Measurements from ENCODE around the gene DBF4.
"Not testable (repeated sequence)": the region's sequence is repeated elsewhere in the genome, so short reads cannot be mapped to it uniquely, and the experiment has no call there.

DBF4 gene, protein sequence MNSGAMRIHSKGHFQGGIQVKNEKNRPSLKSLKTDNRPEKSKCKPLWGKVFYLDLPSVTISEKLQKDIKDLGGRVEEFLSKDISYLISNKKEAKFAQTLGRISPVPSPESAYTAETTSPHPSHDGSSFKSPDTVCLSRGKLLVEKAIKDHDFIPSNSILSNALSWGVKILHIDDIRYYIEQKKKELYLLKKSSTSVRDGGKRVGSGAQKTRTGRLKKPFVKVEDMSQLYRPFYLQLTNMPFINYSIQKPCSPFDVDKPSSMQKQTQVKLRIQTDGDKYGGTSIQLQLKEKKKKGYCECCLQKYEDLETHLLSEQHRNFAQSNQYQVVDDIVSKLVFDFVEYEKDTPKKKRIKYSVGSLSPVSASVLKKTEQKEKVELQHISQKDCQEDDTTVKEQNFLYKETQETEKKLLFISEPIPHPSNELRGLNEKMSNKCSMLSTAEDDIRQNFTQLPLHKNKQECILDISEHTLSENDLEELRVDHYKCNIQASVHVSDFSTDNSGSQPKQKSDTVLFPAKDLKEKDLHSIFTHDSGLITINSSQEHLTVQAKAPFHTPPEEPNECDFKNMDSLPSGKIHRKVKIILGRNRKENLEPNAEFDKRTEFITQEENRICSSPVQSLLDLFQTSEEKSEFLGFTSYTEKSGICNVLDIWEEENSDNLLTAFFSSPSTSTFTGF

DNA sequence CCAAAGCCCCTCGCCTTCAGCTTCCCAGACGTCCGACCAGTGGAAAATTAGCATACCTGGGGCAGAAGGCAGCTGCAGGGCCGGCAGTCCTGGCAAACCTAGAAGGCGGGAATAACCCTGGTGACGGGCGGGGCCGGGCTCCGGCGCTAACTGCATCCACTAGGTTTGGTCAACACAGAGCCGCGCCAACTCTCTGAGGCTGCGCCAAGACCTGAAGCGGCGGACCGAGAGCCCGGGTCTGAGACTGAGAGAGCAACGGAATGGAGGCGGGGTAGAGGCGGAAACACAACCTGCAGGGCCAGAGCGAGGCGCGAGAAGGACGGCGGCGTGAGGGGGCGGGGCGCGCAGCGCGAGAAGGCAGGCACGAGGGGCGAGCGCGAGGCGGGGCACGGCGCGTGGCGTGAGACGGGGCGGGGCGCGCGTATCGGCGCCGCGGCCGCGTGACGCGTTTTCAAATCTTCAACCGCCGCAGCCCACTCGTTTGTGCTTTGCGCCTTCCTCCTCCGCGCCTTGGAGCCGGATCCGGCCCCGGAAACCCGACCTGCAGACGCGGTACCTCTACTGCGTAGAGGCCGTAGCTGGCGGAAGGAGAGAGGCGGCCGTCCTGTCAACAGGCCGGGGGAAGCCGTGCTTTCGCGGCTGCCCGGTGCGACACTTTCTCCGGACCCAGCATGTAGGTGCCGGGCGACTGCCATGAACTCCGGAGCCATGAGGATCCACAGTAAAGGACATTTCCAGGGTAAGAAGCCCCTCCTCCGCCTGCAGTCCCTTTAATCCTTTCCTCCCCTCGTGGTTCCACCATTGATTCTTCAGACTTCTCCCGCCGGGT, at the start of gene DBF4, which contains the start of gene SLC25A40:
DBF4 (plus strand) TSS at position 454 of the 829 bp plus-strand sequence; CDS start at position 694, 240 bp downstream.
SLC25A40 (minus strand) TSS at position 321 of the 829 bp plus-strand sequence. CDS start 17,633 bp downstream, outside the sequence.
- H3K4me1 ChIP-seq (ENCODE audit: insufficient read depth, low read length): peaks cover 24% of the 10 kb centered on the region
- peaks cover 8% of the 10 kb centered on the region for H3K9me3 ChIP-seq (ENCODE audit: low read length)
- peaks cover 25% of the 10 kb centered on the region for H3K36me3 ChIP-seq (ENCODE audit: insufficient read depth, low read length)
- H3K27me3 ChIP-seq (ENCODE audit: insufficient read depth, low read length): no peaks in the 10 kb centered on the region
- H3K4me3 ChIP-seq (ENCODE audit: low read length): peak within 1 kb of the TSS; percentile 99
- peak within 1 kb of the TSS; percentile 96 for H2AFZ ChIP-seq (ENCODE audit: low read depth, low read length)

DNA sequence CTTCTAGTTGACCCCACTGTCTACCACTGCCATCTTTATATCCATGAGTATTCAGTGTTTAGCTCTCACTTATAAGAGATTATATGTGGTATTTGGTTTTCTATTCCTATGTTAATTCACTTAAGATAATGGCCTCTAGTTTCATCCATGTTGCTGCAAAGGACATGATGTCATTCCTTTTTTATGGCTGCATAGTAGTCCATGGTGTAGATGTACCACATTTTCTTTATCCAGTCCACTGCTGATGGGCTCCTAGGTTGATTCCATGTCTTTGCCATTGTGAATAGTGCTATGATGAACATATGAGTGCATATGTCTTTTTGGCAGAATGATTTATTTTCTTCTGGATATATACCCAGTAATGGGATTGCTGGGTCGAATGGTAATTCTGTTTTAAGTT, 47.9 kb upstream of the DBF4 start:
- not testable (repeated sequence) for H3K4me3 ChIP-seq (ENCODE audit: low read length); H3K36me3 ChIP-seq (ENCODE audit: insufficient read depth, low read length); H3K27me3 ChIP-seq (ENCODE audit: insufficient read depth, low read length); H3K9me3 ChIP-seq (ENCODE audit: low read length); H3K4me1 ChIP-seq (ENCODE audit: insufficient read depth, low read length); H2AFZ ChIP-seq (ENCODE audit: low read depth, low read length)

DNA sequence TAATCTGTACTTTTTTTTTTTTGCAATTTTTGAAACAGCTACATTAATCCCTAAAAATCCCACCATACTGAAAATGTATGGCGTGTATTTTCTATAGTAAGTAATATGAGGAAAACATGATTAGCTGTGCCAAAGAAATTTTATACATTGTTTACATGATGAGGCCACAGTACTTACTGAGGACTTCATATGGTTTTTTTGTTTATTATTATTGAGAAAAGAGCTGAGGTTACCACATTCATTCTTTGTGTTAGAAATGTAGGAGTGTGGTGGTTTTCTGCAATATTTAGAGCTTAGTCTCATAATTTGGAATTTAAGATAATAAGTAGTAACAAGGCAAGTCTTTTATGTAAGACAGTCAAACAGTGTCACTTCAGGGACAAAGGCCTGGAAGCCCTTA, 45.2 kb upstream of the DBF4 start:
- H3K4me1 ChIP-seq (ENCODE audit: insufficient read depth, low read length): no peaks in the 10 kb centered on the region
- no peaks in the 10 kb centered on the region for H3K9me3 ChIP-seq (ENCODE audit: low read length)
- peaks cover 8% of the 10 kb centered on the region for H3K36me3 ChIP-seq (ENCODE audit: insufficient read depth, low read length)
- H3K4me3 ChIP-seq (ENCODE audit: low read length): no peak overlapping the region
- H2AFZ ChIP-seq (ENCODE audit: low read depth, low read length): no peak overlapping the region
- H3K27me3 ChIP-seq (ENCODE audit: insufficient read depth, low read length): no peaks in the 10 kb centered on the region

DNA sequence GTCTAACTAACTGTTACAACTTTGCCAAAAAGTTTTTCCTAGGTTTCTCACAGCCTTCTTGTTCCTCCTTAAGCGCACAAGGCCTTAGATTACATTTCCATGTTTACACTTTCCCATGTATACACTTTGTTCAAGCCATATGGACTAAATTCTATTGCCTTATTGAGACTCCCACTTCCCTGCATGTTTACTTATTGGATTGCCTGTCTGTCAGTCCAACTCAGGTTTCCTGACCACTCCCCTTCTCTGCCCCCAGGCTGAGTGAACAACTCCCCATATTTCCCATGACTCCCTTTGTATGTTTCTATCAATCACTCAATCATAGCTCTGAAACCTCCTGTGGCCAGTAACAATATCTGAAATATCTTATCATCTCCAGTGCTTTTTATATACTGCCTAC, 43.2 kb upstream of the DBF4 start:
- Histone ChIP-seq H3K4me1 (ENCODE audit: insufficient read depth, low read length) (no peaks in the 10 kb centered on the region), H3K9me3 (ENCODE audit: low read length) (no peaks in the 10 kb centered on the region), H2AFZ (ENCODE audit: low read depth, low read length) (no peak overlapping the region), H3K36me3 (ENCODE audit: insufficient read depth, low read length) (peaks cover 9% of the 10 kb centered on the region), H3K27me3 (ENCODE audit: insufficient read depth, low read length) (no peaks in the 10 kb centered on the region), H3K4me3 (ENCODE audit: low read length) (no peak overlapping the region)

DNA sequence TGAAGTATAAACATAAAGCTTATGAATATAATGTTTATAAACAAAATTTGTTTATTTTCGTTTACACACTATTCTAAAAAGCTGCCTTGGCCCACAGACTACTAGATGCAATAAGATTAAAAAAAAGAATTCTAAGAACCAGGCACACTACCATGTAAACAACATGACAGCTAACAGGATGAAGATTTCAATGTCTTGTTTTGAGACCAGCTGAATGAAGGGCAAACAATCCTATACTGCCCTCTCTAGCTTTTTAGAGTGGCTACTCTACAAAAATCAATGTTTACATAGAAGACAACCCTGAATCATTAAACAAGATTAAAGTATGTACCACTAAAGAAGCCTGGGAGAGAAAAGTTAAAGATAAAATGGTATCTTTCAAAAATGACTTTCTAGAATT, 38.7 kb upstream of the DBF4 start:
- no peaks in the 10 kb centered on the region for H3K9me3 ChIP-seq (ENCODE audit: low read length)
- no peak overlapping the region for H2AFZ ChIP-seq (ENCODE audit: low read depth, low read length)
- no peaks in the 10 kb centered on the region for H3K27me3 ChIP-seq (ENCODE audit: insufficient read depth, low read length)
- peaks cover 9% of the 10 kb centered on the region for H3K36me3 ChIP-seq (ENCODE audit: insufficient read depth, low read length)
- H3K4me3 ChIP-seq (ENCODE audit: low read length): no peak overlapping the region
- no peaks in the 10 kb centered on the region for H3K4me1 ChIP-seq (ENCODE audit: insufficient read depth, low read length)

DNA sequence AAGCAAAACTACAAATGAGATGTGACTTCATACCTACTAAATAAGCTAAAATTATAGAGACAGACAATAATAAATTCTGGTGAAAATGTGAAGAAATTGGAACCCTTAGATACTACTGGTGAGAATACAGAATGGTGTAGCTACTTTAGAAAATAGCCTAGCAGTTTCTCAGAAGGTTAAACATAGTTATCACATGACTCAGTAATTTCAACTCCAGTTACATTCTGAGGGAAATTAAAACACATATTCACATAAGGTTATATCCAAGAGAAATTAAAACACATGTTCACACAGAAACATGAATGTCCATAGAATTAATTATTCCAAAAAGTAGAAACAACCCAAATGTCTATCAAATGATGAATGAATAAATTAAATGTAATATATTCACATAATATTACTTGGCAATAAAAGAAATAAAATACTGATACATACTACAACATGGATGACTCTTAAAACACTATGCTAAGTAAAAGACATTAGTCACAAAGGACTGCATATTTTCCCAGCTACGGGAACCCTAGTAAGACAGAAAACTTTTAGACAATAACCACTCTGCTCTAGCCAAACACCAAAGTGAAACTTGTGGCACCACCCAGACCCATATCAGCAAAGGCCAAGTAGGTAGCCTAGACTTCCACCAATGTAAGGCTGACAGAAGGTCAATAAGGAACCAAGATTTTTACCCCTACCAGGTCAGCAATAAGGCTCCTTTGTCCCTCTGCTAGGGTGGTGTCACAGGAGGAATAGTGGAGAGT, 25.3 kb upstream of the DBF4 start:
- H3K36me3 ChIP-seq (ENCODE audit: insufficient read depth, low read length): peaks cover 39% of the 10 kb centered on the region
- H3K4me1 ChIP-seq (ENCODE audit: insufficient read depth, low read length): no peaks in the 10 kb centered on the region

DNA sequence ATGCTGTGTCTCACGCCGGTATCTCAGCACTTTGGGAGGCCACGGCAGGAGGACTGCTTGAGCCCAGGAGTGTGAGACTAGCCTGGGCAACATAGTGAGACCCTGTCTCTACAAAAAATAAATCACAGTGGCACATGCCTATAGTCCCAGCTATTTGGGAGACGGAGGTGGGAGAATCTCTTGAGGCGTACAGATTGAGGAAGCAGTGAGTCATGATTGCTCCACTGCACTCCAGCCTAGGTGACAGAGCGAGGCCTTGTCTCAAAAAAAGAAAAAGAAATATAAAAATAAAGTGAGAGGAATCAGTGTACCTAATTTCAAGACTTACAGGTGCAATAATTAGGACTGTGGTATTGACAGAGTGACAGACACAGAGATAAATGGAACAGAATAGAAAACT, 24.0 kb upstream of the DBF4 start:
- H3K27me3 ChIP-seq (ENCODE audit: insufficient read depth, low read length): no peaks in the 10 kb centered on the region
- no peak overlapping the region for H2AFZ ChIP-seq (ENCODE audit: low read depth, low read length)
- no peaks in the 10 kb centered on the region for H3K9me3 ChIP-seq (ENCODE audit: low read length)
- H3K36me3 ChIP-seq (ENCODE audit: insufficient read depth, low read length): peaks cover 36% of the 10 kb centered on the region
- no peak overlapping the region for H3K4me3 ChIP-seq (ENCODE audit: low read length)
- no peaks in the 10 kb centered on the region for H3K4me1 ChIP-seq (ENCODE audit: insufficient read depth, low read length)

More for the DNA sequence above, 25.3 kb upstream of the DBF4 start:
- Histone ChIP-seq H3K4me3 (ENCODE audit: low read length) (no peak overlapping the region), H3K9me3 (ENCODE audit: low read length) (no peaks in the 10 kb centered on the region), H3K27me3 (ENCODE audit: insufficient read depth, low read length) (no peaks in the 10 kb centered on the region), H2AFZ (ENCODE audit: low read depth, low read length) (no peak overlapping the region)

DNA sequence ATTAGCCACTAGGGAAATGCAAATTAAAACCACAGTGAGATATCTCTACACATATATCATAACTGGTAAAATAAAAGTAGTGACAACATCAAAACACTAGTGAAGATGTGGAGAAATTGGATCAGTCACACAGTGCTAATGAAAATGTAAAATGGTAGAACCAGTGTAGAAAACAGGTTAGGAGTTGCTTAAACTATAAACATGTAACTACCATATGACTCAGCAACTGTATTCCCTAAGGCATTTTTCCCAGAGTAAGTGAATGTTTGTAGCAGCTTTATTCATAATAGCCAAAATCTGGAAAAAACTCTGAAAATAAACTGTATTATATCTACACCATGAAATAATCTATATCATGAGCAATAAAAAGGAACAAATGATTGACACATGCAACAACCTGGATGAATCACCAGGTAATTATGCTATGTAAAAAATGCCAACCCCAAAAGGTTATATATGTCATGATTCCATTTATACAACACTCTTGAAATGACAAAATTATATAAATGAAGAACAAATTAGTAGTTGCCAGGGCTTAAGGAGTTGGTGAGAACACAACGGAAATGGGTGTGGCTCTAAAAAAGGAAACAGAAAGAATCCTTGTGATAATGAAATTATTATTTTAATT, 22.9 kb upstream of the DBF4 start:
- Histone ChIP-seq H3K27me3 (ENCODE audit: insufficient read depth, low read length) (no peaks in the 10 kb centered on the region), H3K4me3 (ENCODE audit: low read length) (no peak overlapping the region), H3K36me3 (ENCODE audit: insufficient read depth, low read length) (peaks cover 42% of the 10 kb centered on the region), H3K4me1 (ENCODE audit: insufficient read depth, low read length) (no peaks in the 10 kb centered on the region), H2AFZ (ENCODE audit: low read depth, low read length) (no peak overlapping the region), H3K9me3 (ENCODE audit: low read length) (no peaks in the 10 kb centered on the region)

DNA sequence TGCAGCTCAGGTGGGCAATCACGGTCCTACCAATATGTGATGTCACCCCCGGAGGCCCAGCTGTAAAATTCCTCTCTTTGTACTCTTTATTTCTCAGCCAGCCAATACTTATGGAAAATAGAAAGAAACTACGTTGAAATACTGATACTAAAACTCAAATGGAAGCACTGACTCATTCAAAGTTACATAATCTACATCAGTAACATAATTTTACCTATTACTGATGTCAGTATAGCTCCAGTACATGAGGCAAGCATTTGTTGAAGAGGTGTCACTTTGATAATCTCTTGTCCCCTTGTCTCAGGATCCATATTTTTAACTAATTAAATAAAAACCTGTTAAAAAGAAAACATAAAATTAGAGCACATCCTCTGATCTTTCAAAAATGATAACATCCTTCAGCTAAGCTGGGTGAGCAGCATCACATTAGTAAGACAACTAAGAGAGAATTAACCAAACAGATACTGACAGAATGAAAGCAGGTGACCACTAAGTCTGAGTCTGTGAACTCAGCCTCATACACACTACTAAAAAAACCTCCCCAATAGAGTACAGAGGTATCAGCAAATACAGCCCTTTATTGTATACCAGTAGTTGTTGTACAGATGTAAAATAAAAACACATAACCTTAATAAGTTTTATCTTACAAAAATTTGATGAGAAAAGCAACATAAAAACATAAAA, 17.7 kb upstream of the DBF4 start:
- Histone ChIP-seq H3K36me3 (ENCODE audit: insufficient read depth, low read length) (peaks cover 35% of the 10 kb centered on the region), H2AFZ (ENCODE audit: low read depth, low read length) (no peak overlapping the region), H3K9me3 (ENCODE audit: low read length) (peaks cover 2% of the 10 kb centered on the region), H3K4me3 (ENCODE audit: low read length) (no peak overlapping the region), H3K4me1 (ENCODE audit: insufficient read depth, low read length) (no peaks in the 10 kb centered on the region), H3K27me3 (ENCODE audit: insufficient read depth, low read length) (no peaks in the 10 kb centered on the region)

DNA sequence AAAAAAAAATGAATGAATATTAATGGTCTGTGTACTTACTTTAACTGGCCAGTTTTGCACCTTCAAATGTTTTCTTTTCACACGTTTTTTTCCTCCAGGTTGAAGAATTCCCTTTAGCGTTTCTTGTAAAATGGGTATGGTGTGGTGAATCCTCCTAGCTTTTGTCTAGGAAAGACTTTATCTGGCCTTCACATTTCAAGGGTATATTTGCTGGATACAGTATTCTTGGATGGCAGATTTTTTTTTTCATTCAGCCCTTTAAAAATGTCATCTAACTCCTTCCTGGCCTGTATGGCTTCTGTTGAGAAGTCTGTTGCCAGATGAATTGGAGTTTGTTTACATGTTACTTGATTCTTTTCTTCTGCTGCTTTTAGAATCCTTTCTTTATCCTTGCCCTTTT, 10.2 kb upstream of the DBF4 start:
- Histone ChIP-seq H2AFZ (ENCODE audit: low read depth, low read length) (no peak overlapping the region), H3K4me1 (ENCODE audit: insufficient read depth, low read length) (no peaks in the 10 kb centered on the region), H3K9me3 (ENCODE audit: low read length) (peaks cover 27% of the 10 kb centered on the region), H3K4me3 (ENCODE audit: low read length) (no peak overlapping the region), H3K27me3 (ENCODE audit: insufficient read depth, low read length) (no peaks in the 10 kb centered on the region), H3K36me3 (ENCODE audit: insufficient read depth, low read length) (peaks cover 13% of the 10 kb centered on the region)

DNA sequence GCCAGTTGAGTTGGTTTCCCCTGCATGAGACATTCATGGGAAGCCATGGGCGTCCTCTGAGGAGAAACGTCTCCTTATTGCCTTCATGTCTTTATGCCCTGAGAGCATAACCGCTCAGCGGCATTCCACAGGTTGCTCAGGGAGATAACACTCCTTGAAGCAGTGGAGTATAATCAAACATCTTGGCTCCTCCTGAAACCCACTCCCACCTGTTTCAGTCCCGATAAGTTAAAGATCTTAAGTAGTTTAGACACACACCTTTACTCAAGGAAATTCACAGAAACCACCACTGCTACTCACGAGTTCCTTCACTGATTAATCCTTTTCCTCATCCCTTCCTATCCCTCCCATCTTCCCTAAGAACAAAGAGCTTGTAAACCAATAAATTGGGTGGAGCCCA, 9.8 kb upstream of the DBF4 start:
- not testable (repeated sequence) for H2AFZ ChIP-seq (ENCODE audit: low read depth, low read length); H3K27me3 ChIP-seq (ENCODE audit: insufficient read depth, low read length); H3K4me1 ChIP-seq (ENCODE audit: insufficient read depth, low read length); H3K4me3 ChIP-seq (ENCODE audit: low read length)
- Histone ChIP-seq H3K36me3 (ENCODE audit: insufficient read depth, low read length) (peaks cover 17% of the 10 kb centered on the region), H3K9me3 (ENCODE audit: low read length) (peaks cover 32% of the 10 kb centered on the region)

DNA sequence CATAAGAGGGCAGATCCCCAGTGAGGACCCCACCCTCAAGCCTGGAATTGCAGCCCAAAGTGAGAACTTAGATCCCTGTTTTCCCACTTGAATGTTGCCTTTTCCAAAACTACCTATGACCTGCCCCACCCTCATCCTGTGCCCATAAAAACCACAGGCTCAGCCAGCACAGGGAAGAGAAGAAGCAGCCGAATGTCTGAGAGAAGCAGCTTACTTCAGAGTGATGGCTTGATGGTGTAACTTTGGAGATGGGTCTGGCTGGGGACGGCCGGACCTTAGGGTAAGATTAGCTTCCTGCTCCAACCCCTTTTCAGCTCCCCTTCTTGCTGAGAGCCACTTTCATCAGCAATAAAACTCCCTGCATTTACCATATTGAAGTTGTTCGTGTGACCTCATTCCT, 5.8 kb upstream of the DBF4 start:
- H2AFZ ChIP-seq (ENCODE audit: low read depth, low read length): no peak overlapping the region
- no peak overlapping the region for H3K4me3 ChIP-seq (ENCODE audit: low read length)
- H3K9me3 ChIP-seq (ENCODE audit: low read length): peaks cover 36% of the 10 kb centered on the region
- peaks cover 14% of the 10 kb centered on the region for H3K36me3 ChIP-seq (ENCODE audit: insufficient read depth, low read length)
- peaks cover 12% of the 10 kb centered on the region for H3K4me1 ChIP-seq (ENCODE audit: insufficient read depth, low read length)
- no peaks in the 10 kb centered on the region for H3K27me3 ChIP-seq (ENCODE audit: insufficient read depth, low read length)

Data from neuron (in vitro differentiated cells).